ENCODE data around the gene RSPO4. TPM values are rescaled to one million over a fixed set of nuclear protein-coding genes. Genes with fewer than 3 reads are reported as not detected.

The RSPO4 gene
- total and polyA plus RNA-seq, 5 donors from 2014 or later = 0.25 TPM; not detected in 4

GRCh38 chr20:1015181-1015580, 13.1 kb upstream of the RSPO4 start:
- Mint-ChIP-seq H3K4me3 (no peak overlapping the region), H3K9me3 (peaks cover 0 to 2% (median 0%) of the 10 kb centered on the region in 7 donors), H3K36me3 (peaks cover 3% of the 10 kb centered on the region), H3K27ac (no peak overlapping the region), H3K27me3 (no peaks in the 10 kb centered on the region), H3K4me1 (no peaks in the 10 kb centered on the region)
- Histone ChIP-seq H3K4me1 (ENCODE audit: control insufficient read depth, insufficient read depth, low read length, poor library complexity, severe bottlenecking) (no peaks in the 10 kb centered on the region), H3K36me3 (ENCODE audit: control insufficient read depth, insufficient read depth, low read length) (no peaks in the 10 kb centered on the region), H3K4me3 (ENCODE audit: low read depth, low read length) (no peak overlapping the region), H3K27me3 (ENCODE audit: control insufficient read depth, insufficient read depth, low read length) (no peaks in the 10 kb centered on the region), H3K9me3 (ENCODE audit: control insufficient read depth in 2 of 2, low read length in 2 of 2) (no peaks in the 10 kb centered on the region), H3K27ac (ENCODE audit: insufficient read depth, low read length, poor library complexity, severe bottlenecking) (no peak overlapping the region)
- DNase-seq (no peak), ATAC-seq (ENCODE audit: low read depth in 2 of 2) (no peak)

- Mint-ChIP-seq H3K4me3 (no peak overlapping the region), H3K36me3 (no peaks in the 10 kb centered on the region), H3K27me3 (no peaks in the 10 kb centered on the region), H3K4me1 (no peaks in the 10 kb centered on the region), H3K27ac (no peak overlapping the region), H3K9me3 (peaks cover 0 to 2% (median 0%) of the 10 kb centered on the region in 7 donors)
- DNase-seq (no peak), ATAC-seq (ENCODE audit: low read depth in 2 of 2) (no peak)
- Histone ChIP-seq H3K36me3 (ENCODE audit: control insufficient read depth, insufficient read depth, low read length) (no peaks in the 10 kb centered on the region), H3K4me3 (ENCODE audit: low read depth, low read length) (no peak overlapping the region), H3K27ac (ENCODE audit: insufficient read depth, low read length, poor library complexity, severe bottlenecking) (no peak overlapping the region), H3K4me1 (ENCODE audit: control insufficient read depth, insufficient read depth, low read length, poor library complexity, severe bottlenecking) (no peaks in the 10 kb centered on the region), H3K9me3 (ENCODE audit: control insufficient read depth in 2 of 2, low read length in 2 of 2) (no peaks in the 10 kb centered on the region), H3K27me3 (ENCODE audit: control insufficient read depth, insufficient read depth, low read length) (no peaks in the 10 kb centered on the region)
Measured at GRCh38 chr20:1014471-1014870, 12.4 kb upstream of the RSPO4 start.

GRCh38 chr20:1013566-1014340, 11.6 kb upstream of the RSPO4 start:
- no peaks in the 10 kb centered on the region for H3K27me3 Mint-ChIP-seq

GRCh38 chr20:1012359-1013168, 10.5 kb upstream of the RSPO4 start:
- no peaks in the 10 kb centered on the region for H3K36me3 ChIP-seq (ENCODE audit: control insufficient read depth, insufficient read depth, low read length)
- Mint-ChIP-seq H3K27ac (no peak overlapping the region), H3K4me1 (no peaks in the 10 kb centered on the region), H3K9me3 (no peaks in the 10 kb centered on the region), H3K36me3 (no peaks in the 10 kb centered on the region), H3K4me3 (no peak overlapping the region), H3K27me3 (peaks cover 5% of the 10 kb centered on the region)
- DNase-seq (no peak), ATAC-seq (ENCODE audit: low read depth in 2 of 2) (no peak)
- H3K4me1 ChIP-seq (ENCODE audit: control insufficient read depth, insufficient read depth, low read length, poor library complexity, severe bottlenecking) = no peaks in the 10 kb centered on the region
- no peaks in the 10 kb centered on the region for H3K9me3 ChIP-seq (ENCODE audit: control insufficient read depth in 2 of 2, low read length in 2 of 2)
- H3K4me3 ChIP-seq (ENCODE audit: low read depth, low read length) = no peak overlapping the region
- no peak overlapping the region for H3K27ac ChIP-seq (ENCODE audit: insufficient read depth, low read length, poor library complexity, severe bottlenecking)
- no peaks in the 10 kb centered on the region for H3K27me3 ChIP-seq (ENCODE audit: control insufficient read depth, insufficient read depth, low read length)

More at GRCh38 chr20:1013566-1014340, 11.6 kb upstream of the RSPO4 start:
- Mint-ChIP-seq H3K36me3 (no peaks in the 10 kb centered on the region), H3K4me1 (no peaks in the 10 kb centered on the region), H3K27ac (no peak overlapping the region), H3K4me3 (no peak overlapping the region), H3K9me3 (no peaks in the 10 kb centered on the region)
- H3K4me1 ChIP-seq (ENCODE audit: control insufficient read depth, insufficient read depth, low read length, poor library complexity, severe bottlenecking) = no peaks in the 10 kb centered on the region
- DNase-seq = no peak
- H3K27ac ChIP-seq (ENCODE audit: insufficient read depth, low read length, poor library complexity, severe bottlenecking) = no peak overlapping the region
- no peak overlapping the region for H3K4me3 ChIP-seq (ENCODE audit: low read depth, low read length)
- no peaks in the 10 kb centered on the region for H3K27me3 ChIP-seq (ENCODE audit: control insufficient read depth, insufficient read depth, low read length)
- ATAC-seq (ENCODE audit: low read depth in 2 of 2) = no peak
- H3K9me3 ChIP-seq (ENCODE audit: control insufficient read depth in 2 of 2, low read length in 2 of 2) = no peaks in the 10 kb centered on the region
- H3K36me3 ChIP-seq (ENCODE audit: control insufficient read depth, insufficient read depth, low read length) = no peaks in the 10 kb centered on the region

- H3K27ac Mint-ChIP-seq = no peak overlapping the region
- no peaks in the 10 kb centered on the region for H3K4me1 Mint-ChIP-seq
- H3K4me1 ChIP-seq (ENCODE audit: control insufficient read depth, insufficient read depth, low read length, poor library complexity, severe bottlenecking) = no peaks in the 10 kb centered on the region
- no peak overlapping the region for H3K4me3 Mint-ChIP-seq
- H3K36me3 ChIP-seq (ENCODE audit: control insufficient read depth, insufficient read depth, low read length) = no peaks in the 10 kb centered on the region
- ATAC-seq (ENCODE audit: low read depth in 2 of 2) (no peak), DNase-seq (no peak)
- no peak overlapping the region for H3K4me3 ChIP-seq (ENCODE audit: low read depth, low read length)
- no peaks in the 10 kb centered on the region for H3K36me3 Mint-ChIP-seq
- peaks cover 19% of the 10 kb centered on the region for H3K27me3 Mint-ChIP-seq
- no peaks in the 10 kb centered on the region for H3K9me3 ChIP-seq (ENCODE audit: control insufficient read depth in 2 of 2, low read length in 2 of 2)
- H3K27me3 ChIP-seq (ENCODE audit: control insufficient read depth, insufficient read depth, low read length) = no peaks in the 10 kb centered on the region
- no peaks in the 10 kb centered on the region for H3K9me3 Mint-ChIP-seq
- no peak overlapping the region for H3K27ac ChIP-seq (ENCODE audit: insufficient read depth, low read length, poor library complexity, severe bottlenecking)
Measured at GRCh38 chr20:1010659-1011058, 8.5 kb upstream of the RSPO4 start.

GRCh38 chr20:1005452-1006027, 3.4 kb upstream of the RSPO4 start:
- H3K27me3 ChIP-seq (ENCODE audit: control insufficient read depth, insufficient read depth, low read length) = peaks cover 10% of the 10 kb centered on the region
- no peaks in the 10 kb centered on the region for H3K36me3 ChIP-seq (ENCODE audit: control insufficient read depth, insufficient read depth, low read length)
- no peaks in the 10 kb centered on the region for H3K9me3 ChIP-seq (ENCODE audit: control insufficient read depth in 2 of 2, low read length in 2 of 2)
- H3K27me3 Mint-ChIP-seq = peaks cover 56% of the 10 kb centered on the region
- DNase-seq (peak in 1 of 3 donors; percentile 49), ATAC-seq (ENCODE audit: low read depth in 2 of 2) (peak in 1 of 2 donors; percentile 60)
- H3K36me3 Mint-ChIP-seq = no peaks in the 10 kb centered on the region
- no peak overlapping the region for H3K4me3 ChIP-seq (ENCODE audit: low read depth, low read length)
- H3K4me3 Mint-ChIP-seq = no peak overlapping the region
- no peaks in the 10 kb centered on the region for H3K4me1 ChIP-seq (ENCODE audit: control insufficient read depth, insufficient read depth, low read length, poor library complexity, severe bottlenecking)
- H3K27ac Mint-ChIP-seq = no peak overlapping the region
- H3K9me3 Mint-ChIP-seq = peaks cover 0 to 4% (median 0%) of the 10 kb centered on the region in 7 donors
- no peak overlapping the region for H3K27ac ChIP-seq (ENCODE audit: insufficient read depth, low read length, poor library complexity, severe bottlenecking)
- H3K4me1 Mint-ChIP-seq = peaks cover 0 to 9% (median under 1%) of the 10 kb centered on the region in 4 donors

- Mint-ChIP-seq H3K4me1 (peaks cover 0 to 9% (median under 1%) of the 10 kb centered on the region in 4 donors), H3K9me3 (peaks cover 0 to 4% (median 0%) of the 10 kb centered on the region in 7 donors), H3K27ac (no peak overlapping the region), H3K36me3 (no peaks in the 10 kb centered on the region), H3K27me3 (peaks cover 59% of the 10 kb centered on the region), H3K4me3 (no peak overlapping the region)
- ATAC-seq (ENCODE audit: low read depth in 2 of 2) = no peak
- no peaks in the 10 kb centered on the region for H3K4me1 ChIP-seq (ENCODE audit: control insufficient read depth, insufficient read depth, low read length, poor library complexity, severe bottlenecking)
- H3K36me3 ChIP-seq (ENCODE audit: control insufficient read depth, insufficient read depth, low read length) = no peaks in the 10 kb centered on the region
- H3K27me3 ChIP-seq (ENCODE audit: control insufficient read depth, insufficient read depth, low read length) = peaks cover 11% of the 10 kb centered on the region
- H3K9me3 ChIP-seq (ENCODE audit: control insufficient read depth in 2 of 2, low read length in 2 of 2) = no peaks in the 10 kb centered on the region
- no peak overlapping the region for H3K27ac ChIP-seq (ENCODE audit: insufficient read depth, low read length, poor library complexity, severe bottlenecking)
- DNase-seq = no peak
- H3K4me3 ChIP-seq (ENCODE audit: low read depth, low read length) = no peak overlapping the region
Measured at GRCh38 chr20:1003920-1004697, 2.0 kb upstream of the RSPO4 start.
